Fibroblast of pulmonary artery (primary cell): ENCODE data around the gene DAGLA.

Experiments
- DNase-seq: peaks from one replicate; pipeline ENCODE4 v3.0.0-alpha.2; 2010; ENCODE audit warnings: low read depth
- H3K4me3 ChIP-seq: replicated peaks from 2 replicates; pipeline ENCODE4 v1.5.1; 2011; ENCODE audit warnings: low read depth, mild to moderate bottlenecking, control low read depth, low read length, moderate library complexity
- CTCF ChIP-seq: IDR thresholded peaks from 2 replicates; pipeline ENCODE4 v1.5.1; 2011; ENCODE audit warnings: mild to moderate bottlenecking, control low read depth, low read length, inconsistent platforms; ENCODE audit errors: missing control alignments

DAGLA gene

DNA sequence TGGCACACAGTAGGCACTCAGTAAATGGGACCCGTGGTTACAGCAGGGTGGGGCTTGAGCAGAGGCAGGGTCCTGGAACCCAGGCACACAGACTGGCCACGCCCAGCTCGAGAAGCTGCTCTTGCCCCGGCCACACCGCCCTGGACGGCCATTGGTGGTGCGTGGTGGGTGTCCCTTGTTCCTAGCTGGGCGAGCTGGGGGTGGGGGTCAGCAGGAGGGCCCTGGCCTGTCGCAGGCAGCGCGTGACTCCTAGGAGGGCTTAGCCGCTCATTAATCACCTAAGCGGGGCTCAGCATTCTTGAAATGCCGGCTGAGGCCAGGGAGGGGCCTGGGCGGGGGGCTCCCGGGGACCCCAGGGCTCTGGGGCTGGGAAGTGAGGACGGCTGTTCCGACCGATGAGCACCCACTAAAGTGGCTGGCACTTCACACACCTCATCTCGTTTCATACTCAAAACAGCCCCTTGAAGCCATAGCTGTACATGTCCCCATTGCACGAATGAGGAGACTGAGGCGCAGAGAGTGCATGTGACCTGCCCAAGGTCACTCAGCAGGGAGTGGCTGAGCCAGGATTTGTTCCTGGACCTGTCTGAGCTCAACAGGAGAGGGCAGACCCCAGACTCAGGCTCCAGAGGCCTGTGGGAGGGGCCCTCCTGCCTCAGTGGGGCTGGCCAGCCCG lies 83.9 kb downstream of the DAGLA start:
- DNase-seq, result no peak
- no peak overlapping the region for H3K4me3 ChIP-seq
- no peak for TF ChIP-seq CTCF

DNA sequence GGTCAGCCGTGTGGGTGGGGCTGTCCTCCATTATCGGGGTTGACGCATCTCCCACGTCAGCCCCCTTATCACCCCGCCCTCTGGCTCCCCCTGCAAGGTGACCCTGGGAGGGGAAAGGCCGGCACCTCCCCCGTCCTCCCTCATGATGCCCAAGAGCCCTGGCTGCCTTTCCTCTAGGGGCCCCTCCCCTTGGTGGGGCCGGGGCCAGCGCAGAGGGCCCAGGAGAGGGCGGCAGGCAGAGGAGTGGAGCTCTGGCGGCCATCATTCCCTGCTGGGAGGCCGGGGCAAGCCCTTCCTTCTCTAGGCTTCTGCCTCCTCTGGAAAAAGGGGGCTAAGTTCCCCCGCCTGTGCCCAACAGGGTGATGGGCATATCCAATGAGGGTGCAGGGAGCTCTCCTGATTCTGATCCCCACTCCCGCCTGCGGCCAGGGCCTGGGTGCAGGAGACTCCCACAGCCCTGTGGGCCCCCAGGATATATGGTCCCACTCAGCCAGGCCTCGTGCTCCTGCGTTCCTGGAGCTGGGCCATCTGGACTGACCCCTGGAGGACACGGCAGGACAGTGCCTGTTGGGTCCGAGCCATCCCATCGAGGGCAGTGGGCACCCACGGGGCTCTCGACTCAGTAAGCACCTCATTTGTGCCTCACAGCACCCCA lies 84.5 kb downstream of the DAGLA start:
- TF ChIP-seq CTCF, result no peak
- H3K4me3 ChIP-seq, result no peak overlapping the region
- DNase-seq, result peak; percentile 77

GRCh38 chr11:61765550-61766253 lies 85.5 kb downstream of the DAGLA start:
- no peak for TF ChIP-seq CTCF
- DNase-seq, result no peak
- H3K4me3 ChIP-seq, result no peak overlapping the region

DNA sequence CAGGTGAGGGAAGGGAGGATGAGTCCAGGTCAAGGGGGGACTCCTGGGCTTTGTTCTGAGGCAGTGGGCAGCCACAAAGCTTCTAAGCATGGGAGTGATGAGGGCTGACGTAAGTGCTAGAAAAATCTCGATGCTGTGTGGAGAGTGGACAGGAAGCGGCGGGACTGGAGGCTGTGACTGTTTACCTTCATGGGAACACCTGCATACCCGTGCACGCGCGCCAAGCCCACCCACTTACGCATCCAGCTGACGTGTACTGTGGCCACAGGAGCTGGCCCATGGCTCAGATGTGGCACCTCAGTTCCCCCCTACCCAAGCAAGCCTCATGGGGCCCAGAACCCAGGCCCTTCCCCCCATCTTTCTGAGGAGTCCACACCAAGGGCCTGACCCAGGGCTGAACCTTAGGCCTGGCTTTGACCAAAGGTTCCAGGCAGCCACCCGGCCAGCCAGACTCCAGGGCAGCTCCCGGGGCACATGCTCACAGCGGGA lies 86.2 kb downstream of the DAGLA start:
- no peak for TF ChIP-seq CTCF
- no peak overlapping the region for H3K4me3 ChIP-seq
- DNase-seq, result peak; percentile 62

DNA sequence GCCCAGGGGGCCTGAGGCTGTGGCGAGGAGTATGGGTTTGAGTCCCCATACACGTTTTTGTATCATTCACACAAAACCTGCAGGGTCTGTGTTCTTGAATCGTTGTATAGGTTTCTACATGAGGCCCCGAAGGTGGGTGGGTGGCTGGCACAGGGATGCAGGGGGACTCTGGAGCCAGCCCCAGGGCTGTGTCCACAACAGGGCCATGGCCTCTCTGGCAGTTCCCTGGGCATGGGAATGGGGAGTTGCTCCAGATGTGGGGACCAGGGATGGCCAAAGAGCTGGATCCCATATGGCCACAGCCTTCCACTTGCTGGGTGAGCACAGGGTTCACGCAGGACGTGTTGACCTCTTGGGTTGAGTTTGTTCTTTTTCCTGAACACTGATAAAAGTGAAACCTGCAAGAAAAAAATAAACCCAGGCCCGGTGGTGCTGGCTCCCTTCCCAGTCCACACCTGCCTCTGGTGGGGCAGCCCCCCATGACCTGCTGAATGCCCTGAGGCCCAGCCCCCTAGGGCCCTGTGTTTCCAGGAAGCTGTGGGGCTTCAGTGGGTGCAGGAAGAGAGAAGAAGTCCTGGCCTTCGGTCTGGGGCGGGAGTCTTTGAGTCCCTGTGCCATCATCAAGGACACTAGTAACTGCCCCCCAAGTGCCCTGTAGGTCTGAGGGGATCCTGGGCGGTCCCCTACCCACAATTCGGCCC lies 88.3 kb downstream of the DAGLA start:
- TF ChIP-seq CTCF, result no peak
- DNase-seq, result no peak
- H3K4me3 ChIP-seq, result no peak overlapping the region

GRCh38 chr11:61769169-61769920 lies 89.2 kb downstream of the DAGLA start:
- H3K4me3 ChIP-seq, result no peak overlapping the region
- TF ChIP-seq CTCF, result peak; percentile 29
- DNase-seq, result peak; percentile 46
